Endothelial cell of umbilical vein (primary cell): Measurements from ENCODE around the gene SHISA8.

ENCODE experiments used
- JUN ChIP-seq: IDR thresholded peaks from 2 replicates; pipeline ENCODE4 v1.6.1; 2011; ENCODE audit warnings: borderline replicate concordance, low read depth; ENCODE audit not compliant: insufficient read length, insufficient read depth
- POLR2A ChIP-seq: IDR thresholded peaks from 2 replicates; pipeline ENCODE4 v1.6.1; 2012; ENCODE audit warnings: low read depth, mild to moderate bottlenecking, control low read depth, low read length
- POLR2AphosphoS5 ChIP-seq: IDR thresholded peaks from 2 replicates; pipeline ENCODE4 v1.6.1; 2012; ENCODE audit warnings: low read depth, mild to moderate bottlenecking, control low read depth, low read length, moderate library complexity; ENCODE audit not compliant: insufficient read depth

DNA sequence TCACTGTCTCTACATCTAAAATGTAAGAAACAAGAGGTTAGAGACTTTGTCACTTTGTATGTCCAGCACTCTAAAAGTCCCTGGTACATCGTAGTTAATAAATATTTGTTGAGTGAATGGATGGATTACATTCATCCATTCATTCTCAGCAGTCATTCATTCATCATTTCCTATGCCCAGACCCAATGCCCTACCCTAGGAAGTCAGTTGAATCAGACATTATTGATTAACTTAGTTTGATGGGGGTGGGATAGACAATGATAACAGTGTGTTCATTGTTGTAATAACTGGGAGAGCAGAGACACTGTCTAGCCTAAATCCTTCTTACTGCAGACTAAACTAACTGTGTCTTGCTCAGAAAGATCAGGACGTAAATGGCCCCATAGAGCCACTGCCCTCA is 33.3 kb upstream of the SHISA8 start:
- TF ChIP-seq POLR2AphosphoS5, result no peak
- TF ChIP-seq JUN, result no peak
- TF ChIP-seq POLR2A, result no peak
